IPS-11a (cell line): ENCODE results near the gene MAK.
"Not testable (repeated sequence)": the region's sequence is repeated elsewhere in the genome, so short reads cannot be mapped to it uniquely, and the experiment has no call there.

ENCODE experiments used
- H3K4me3 ChIP-seq: one replicate; pipeline ENCODE4 v1.5.1; 2013; ENCODE audit warnings: low read depth, low read length, control low read depth

The MAK gene

GRCh38 chr6:10792101-10792500 is 46.2 kb downstream of the MAK start:
- no peak overlapping the region for H3K4me3 ChIP-seq

GRCh38 chr6:10791673-10792072 is 46.7 kb downstream of the MAK start:
- H3K4me3 ChIP-seq = no peak overlapping the region

GRCh38 chr6:10779076-10779475 is 59.3 kb downstream of the MAK start:
- H3K4me3 ChIP-seq = no peak overlapping the region

GRCh38 chr6:10778230-10778629 is 60.1 kb downstream of the MAK start:
- H3K4me3 ChIP-seq = no peak overlapping the region

- H3K4me3 ChIP-seq = no peak overlapping the region
Measured at GRCh38 chr6:10771371-10771894, 66.9 kb downstream of the MAK start.

GRCh38 chr6:10769419-10769818 is 68.9 kb downstream of the MAK start:
- no peak overlapping the region for H3K4me3 ChIP-seq

GRCh38 chr6:10763006-10763405 is 75.3 kb downstream of the MAK start:
- H3K4me3 ChIP-seq = no peak overlapping the region

GRCh38 chr6:10759884-10760329 is 78.4 kb downstream of the MAK start:
- no peak overlapping the region for H3K4me3 ChIP-seq

GRCh38 chr6:10759312-10759839 is 79.0 kb downstream of the MAK start:
- no peak overlapping the region for H3K4me3 ChIP-seq

- no peak overlapping the region for H3K4me3 ChIP-seq
Measured at GRCh38 chr6:10756085-10756484, 82.3 kb downstream of the MAK start.

- H3K4me3 ChIP-seq = not testable (repeated sequence)
Measured at GRCh38 chr6:10751757-10752156, 86.6 kb downstream of the MAK start.

GRCh38 chr6:10750568-10750967 is 87.8 kb downstream of the MAK start:
- not testable (repeated sequence) for H3K4me3 ChIP-seq

GRCh38 chr6:10749734-10750133 is 88.6 kb downstream of the MAK start:
- H3K4me3 ChIP-seq = no peak overlapping the region

- H3K4me3 ChIP-seq = peak within 1 kb of the TSS; percentile 87
Measured at GRCh38 chr6:10747251-10747972, 90.9 kb downstream of the MAK start, which contains the start of gene TMEM14B. TSS of gene TMEM14B (plus strand) at chr6:10747805. CDS start at chr6:10749246, 1,441 bp downstream.

GRCh38 chr6:10746915-10747250 is 91.5 kb downstream of the MAK start:
- peak overlapping the region; percentile 87 for H3K4me3 ChIP-seq

GRCh38 chr6:10745116-10745515 is 93.2 kb downstream of the MAK start:
- H3K4me3 ChIP-seq = no peak overlapping the region

GRCh38 chr6:10743515-10743914 is 94.8 kb downstream of the MAK start:
- no peak overlapping the region for H3K4me3 ChIP-seq

GRCh38 chr6:10742251-10742650 is 96.1 kb downstream of the MAK start:
- H3K4me3 ChIP-seq = no peak overlapping the region

- not testable (repeated sequence) for H3K4me3 ChIP-seq
Measured at GRCh38 chr6:10741643-10742042, 96.7 kb downstream of the MAK start.

GRCh38 chr6:10740061-10740460 is 98.3 kb downstream of the MAK start:
- no peak overlapping the region for H3K4me3 ChIP-seq

GRCh38 chr6:10736731-10737130 is 101.6 kb downstream of the MAK start:
- H3K4me3 ChIP-seq = no peak overlapping the region

GRCh38 chr6:10733863-10734262 is 104.5 kb downstream of the MAK start:
- H3K4me3 ChIP-seq = no peak overlapping the region
